Lower leg skin (tissue), 4 donors: ENCODE measurements around the gene ELAVL1. TPM values are rescaled to one million over a fixed set of nuclear protein-coding genes. Genes with fewer than 3 reads are reported as not detected.

Source experiments
- DNase-seq, 2 donors: peaks; one replicate each; pipeline ENCODE4 v3.0.0-alpha.2; 2019; ENCODE audit warnings: low spot score in 2 of 2
- H3K4me3 ChIP-seq: fragments of 200-600 bp; sonication (generic); 2 replicates; pipeline ENCODE4 v1.5.1; 2017; ENCODE audit warnings: mild to moderate bottlenecking, low read depth; ENCODE audit not compliant: poor library complexity, severe bottlenecking
- POLR2A ChIP-seq, 2 donors: fragments of 450-650 bp; IDR thresholded peaks; one replicate each; pipeline ENCODE4 v1.6.1; 2016 to 2017; ENCODE audit warnings: antibody characterized with exemption in 2 of 2, mild to moderate bottlenecking in 1 of 2, moderate library complexity in 1 of 2
- WGBS, 2 donors: methylation state at CpG; one replicate each; pipeline ENCODE4 v1.1.5; 2018; 5-methylcytosine and 5-hydroxymethylcytosine counted together
- intact Hi-C: fragments of 100-400 bp; cut with DNase I; formaldehyde crosslinking; loops from one replicate; pipeline ENCODE4 v1.15.0; 2023; ENCODE audit warnings: low total_unique reads
- total RNA-seq, 4 donors: library from RNA; depleted of rRNA; stranded (reverse); fragments of >200 nt; gene quantifications; one replicate each; pipeline ENCODE4 v1.1.0, GENCODE V29; 2016
- TF ChIP-seq, protein P1 (sequence below), 3 donors: fragments of 450-650 bp; IDR thresholded peaks; one replicate each; pipeline ENCODE4 v1.5.1; 2016; ENCODE audit warnings: antibody characterized with exemption in 3 of 3, mild to moderate bottlenecking in 3 of 3, moderate library complexity in 2 of 3

Gene ELAVL1
- total RNA-seq, 4 donors from 2014 or later, result 24.8 to 49.2 (median 30.9) TPM

DNA sequence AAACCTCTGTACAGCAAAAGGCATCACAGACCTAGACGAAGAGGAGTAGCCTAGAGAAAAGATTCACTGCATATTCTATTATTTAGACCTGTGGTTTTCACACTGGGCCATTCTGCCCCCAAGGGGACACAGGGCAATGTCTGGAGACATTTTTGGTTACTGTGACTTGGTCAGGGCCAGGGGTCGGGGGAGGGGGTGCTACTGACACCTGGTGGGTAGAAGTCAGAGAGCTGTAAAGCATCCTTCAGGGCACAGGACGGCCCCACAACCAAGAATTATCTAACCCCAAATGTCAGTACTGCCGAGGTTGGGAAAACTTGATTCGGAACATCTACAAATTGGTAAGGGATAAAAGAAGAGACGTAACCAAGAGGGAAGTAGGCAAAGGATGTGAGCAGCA, 11.3 kb downstream of the ELAVL1 start:
- no peak overlapping the region for H3K4me3 ChIP-seq
- TF ChIP-seq POLR2A (IDR thresholded peaks at IDR 0.05), result no peak
- TF ChIP-seq, protein P1, sequence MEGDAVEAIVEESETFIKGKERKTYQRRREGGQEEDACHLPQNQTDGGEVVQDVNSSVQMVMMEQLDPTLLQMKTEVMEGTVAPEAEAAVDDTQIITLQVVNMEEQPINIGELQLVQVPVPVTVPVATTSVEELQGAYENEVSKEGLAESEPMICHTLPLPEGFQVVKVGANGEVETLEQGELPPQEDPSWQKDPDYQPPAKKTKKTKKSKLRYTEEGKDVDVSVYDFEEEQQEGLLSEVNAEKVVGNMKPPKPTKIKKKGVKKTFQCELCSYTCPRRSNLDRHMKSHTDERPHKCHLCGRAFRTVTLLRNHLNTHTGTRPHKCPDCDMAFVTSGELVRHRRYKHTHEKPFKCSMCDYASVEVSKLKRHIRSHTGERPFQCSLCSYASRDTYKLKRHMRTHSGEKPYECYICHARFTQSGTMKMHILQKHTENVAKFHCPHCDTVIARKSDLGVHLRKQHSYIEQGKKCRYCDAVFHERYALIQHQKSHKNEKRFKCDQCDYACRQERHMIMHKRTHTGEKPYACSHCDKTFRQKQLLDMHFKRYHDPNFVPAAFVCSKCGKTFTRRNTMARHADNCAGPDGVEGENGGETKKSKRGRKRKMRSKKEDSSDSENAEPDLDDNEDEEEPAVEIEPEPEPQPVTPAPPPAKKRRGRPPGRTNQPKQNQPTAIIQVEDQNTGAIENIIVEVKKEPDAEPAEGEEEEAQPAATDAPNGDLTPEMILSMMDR (IDR thresholded peaks at IDR 0.05), result no peak
- intact Hi-C loops, result no loop called here
- 80 to 84% methylated on average over 6 of the region's 6 CpGs for WGBS, 2 donors
- DNase-seq, result no peak

DNA sequence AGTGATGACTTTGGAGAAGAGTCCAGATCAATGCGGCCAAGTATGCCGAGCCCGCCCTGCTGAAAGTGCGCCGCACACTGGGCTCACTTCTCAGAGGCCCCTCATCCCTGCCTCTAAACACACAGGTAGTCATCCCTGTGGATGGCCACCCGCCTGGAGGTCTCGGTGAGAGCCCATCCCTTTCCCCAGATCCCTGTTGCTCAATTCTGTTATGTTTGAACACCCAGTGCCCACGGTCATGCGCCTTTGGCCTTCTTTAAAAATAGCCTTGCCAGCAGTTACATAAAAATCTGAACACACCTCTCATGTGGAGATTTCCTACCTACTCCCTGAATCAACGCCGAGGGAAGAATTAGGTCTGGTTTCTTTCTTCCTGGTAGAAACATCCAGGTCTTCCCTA, 11.9 kb downstream of the ELAVL1 start:
- H3K4me3 ChIP-seq, result no peak overlapping the region
- DNase-seq, result no peak
- TF ChIP-seq, protein P1 (IDR thresholded peaks at IDR 0.05), result no peak
- TF ChIP-seq POLR2A (IDR thresholded peaks at IDR 0.05), result no peak
- intact Hi-C loops, result no loop called here
- 78 to 82% methylated on average over 11 of the region's 11 CpGs for WGBS, 2 donors

DNA sequence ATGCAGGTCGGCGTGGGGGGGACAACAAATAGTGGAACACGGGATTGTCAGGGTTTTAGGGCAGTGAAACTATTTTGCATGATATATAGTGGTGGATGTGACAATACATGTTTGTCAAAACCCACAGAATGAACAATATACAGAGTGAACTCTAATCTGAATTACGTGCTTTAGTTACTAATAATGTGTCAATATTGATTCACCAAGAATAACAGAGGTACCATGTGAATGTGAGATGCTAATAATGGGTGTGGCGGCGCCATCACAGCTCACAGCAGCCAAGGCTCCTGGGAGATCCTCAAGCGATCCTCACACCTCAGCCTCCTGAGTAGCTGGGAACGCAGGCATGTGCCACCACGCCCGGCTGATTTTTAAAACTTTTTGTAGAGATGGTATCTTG, 12.9 kb downstream of the ELAVL1 start:
- 67 to 73% methylated on average over 10 of the region's 10 CpGs for WGBS, 2 donors
- TF ChIP-seq, protein P1 (IDR thresholded peaks at IDR 0.05), result no peak
- no peak for TF ChIP-seq POLR2A (IDR thresholded peaks at IDR 0.05)
- H3K4me3 ChIP-seq, result no peak overlapping the region
- no peak for DNase-seq
- intact Hi-C loops, result no loop called here

DNA sequence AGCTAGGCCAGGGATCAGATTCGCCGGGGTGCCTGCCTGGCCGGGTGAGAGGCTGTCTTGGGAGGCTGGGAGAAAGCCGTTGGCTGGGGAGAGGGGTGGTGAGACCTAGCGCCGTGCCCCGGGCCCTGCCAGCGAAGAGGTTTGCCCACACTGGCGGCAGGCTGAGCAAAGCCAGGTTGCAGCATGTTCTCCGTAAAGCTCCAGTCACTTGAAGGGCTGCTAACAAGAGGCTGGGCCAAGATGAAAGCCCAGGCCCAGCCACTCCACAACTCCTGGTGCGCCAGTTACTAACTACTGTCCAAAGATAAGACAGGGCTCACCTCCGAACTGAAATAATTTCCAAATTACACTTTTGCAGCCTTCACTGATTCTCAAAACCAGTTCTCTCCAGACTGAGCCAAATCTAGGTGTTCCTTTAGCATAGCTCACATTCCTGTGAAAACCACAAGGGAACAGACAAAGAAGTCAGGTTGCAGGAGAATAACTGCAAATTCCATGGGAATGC, 16.3 kb downstream of the ELAVL1 start:
- no peak for DNase-seq
- WGBS, 2 donors, result 64 to 84% methylated on average over 12 of the region's 12 CpGs
- no peak for TF ChIP-seq POLR2A (IDR thresholded peaks at IDR 0.05)
- TF ChIP-seq, protein P1 (IDR thresholded peaks at IDR 0.05), result no peak
- H3K4me3 ChIP-seq, result no peak overlapping the region
- intact Hi-C loops, result no loop called here

DNA sequence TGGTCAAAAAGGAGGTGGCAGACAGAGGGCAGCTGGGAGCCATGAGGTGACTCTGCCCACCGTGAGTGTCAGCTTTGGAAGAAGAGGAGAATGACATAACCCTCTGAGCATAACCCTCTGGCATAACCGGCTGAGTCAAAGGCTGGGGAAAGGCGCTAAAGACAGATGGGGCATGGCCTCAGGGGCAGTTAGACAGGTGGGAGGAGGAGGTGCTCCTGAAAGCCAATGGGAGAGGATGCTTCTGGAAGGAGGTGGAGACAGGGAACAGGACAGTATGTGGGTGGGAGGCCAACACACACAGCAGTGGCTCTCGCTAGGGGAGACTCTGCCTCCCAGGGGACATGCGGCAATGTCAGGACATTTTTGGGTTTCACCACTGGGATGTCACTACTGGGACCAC, 17.1 kb downstream of the ELAVL1 start:
- H3K4me3 ChIP-seq, result no peak overlapping the region
- intact Hi-C loops, result no loop called here
- DNase-seq, result no peak
- TF ChIP-seq, protein P1 (IDR thresholded peaks at IDR 0.05), result no peak
- WGBS, 2 donors, result 59 to 67% methylated on average over 5 of the region's 5 CpGs

DNA sequence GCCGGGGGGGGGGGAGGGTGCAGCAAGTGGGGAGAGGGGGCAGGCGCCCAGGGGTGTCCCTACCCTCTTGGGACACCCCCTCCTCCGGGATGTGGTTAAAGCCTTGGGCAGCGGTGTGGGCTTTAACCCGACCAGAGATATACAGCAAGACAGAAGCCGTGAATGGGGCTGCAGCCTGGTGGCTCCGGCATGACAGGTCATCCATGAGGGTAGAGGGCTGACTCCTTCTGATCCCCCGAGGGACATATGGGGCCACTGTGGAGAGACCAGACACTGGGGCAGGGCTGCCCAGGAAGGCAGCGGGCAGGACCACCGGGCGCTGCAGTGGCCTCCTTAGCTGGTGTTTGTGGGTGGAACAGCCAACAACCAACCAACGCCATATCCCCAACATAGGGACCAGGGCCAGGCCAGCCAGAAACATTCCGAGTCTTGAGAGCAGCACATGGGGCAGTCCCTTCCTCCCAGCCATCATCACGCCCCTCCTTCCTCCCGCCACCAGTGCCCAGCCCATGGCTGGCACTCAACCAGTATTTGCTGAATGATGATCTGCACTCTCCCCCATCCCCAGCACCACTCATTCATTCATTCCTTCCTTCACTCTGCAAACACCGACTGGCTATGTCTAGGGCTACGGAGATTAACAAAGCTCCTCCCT, 18.2 kb downstream of the ELAVL1 start:
- H3K4me3 ChIP-seq, result no peak overlapping the region
- TF ChIP-seq, protein P1 (IDR thresholded peaks at IDR 0.05), result no peak
- TF ChIP-seq POLR2A (IDR thresholded peaks at IDR 0.05), result no peak
- intact Hi-C loops, result no loop called here
- WGBS, 2 donors, result 70 to 73% methylated on average over 17 of the region's 17 CpGs
- DNase-seq, result no peak
